GM12878 (cell line): Measurements from ENCODE around the gene CASTOR1. TPM values are rescaled to one million over a fixed set of nuclear protein-coding genes. Genes with fewer than 3 reads are reported as not detected.

Experiments
- ATAC-seq: fragments of 200-7000 bp; cut with Tn5 transposase; 3 replicates; pipeline ENCODE4 v1.9.1; 2020; ENCODE audit warnings: mild to moderate bottlenecking, moderate library complexity
- BruUV-seq: library from RNA; stranded (reverse); fragments of 400-500 nt; replicated peaks from 2 replicates; lab custom pipeline; 2021; lab: Mats Ljungman, UMichigan
- CTCF ChIA-PET: fragments of 300-600 bp; sonication (Branson Sonifier 250); formaldehyde crosslinking; extraction: SDS; loops from one replicate; lab custom pipeline; 2021; ENCODE audit warnings: inconsistent platforms; lab: Yijun Ruan, JAX
- POLR2A ChIA-PET: fragments of 350-600 bp; formaldehyde crosslinking; extraction: SDS; loops from one replicate; lab custom pipeline; 2021; ENCODE audit warnings: inconsistent platforms; lab: Charles Lee
- RAD21 ChIA-PET: fragments of 300-600 bp; sonication (Branson Sonifier 250); formaldehyde crosslinking; loops from one replicate; lab custom pipeline; 2023; ENCODE audit warnings: antibody characterized with exemption; ENCODE audit not compliant: unreplicated experiment; lab: Charles Lee
- SMC1A ChIA-PET: fragments of 300-600 bp; sonication (Branson Sonifier 250); formaldehyde crosslinking; loops from one replicate; lab custom pipeline; 2023; ENCODE audit not compliant: unreplicated experiment, uncharacterized antibody; lab: Charles Lee
- DNase-seq: peaks from one replicate; pipeline ENCODE4 v3.0.0-alpha.2; 2011; ENCODE audit warnings: low read depth, low spot score
- FAIRE-seq: peaks from 3 replicates; lab custom pipeline; 2011; peaks lifted over from hg19 to GRCh38; lab: Jason Lieb, UNC
- H2AFZ ChIP-seq: 2 replicates; pipeline ENCODE4 v1.6.0; 2011; ENCODE audit warnings: low read depth, low read length, control low read depth; ENCODE audit not compliant: control insufficient read depth
- H3K27ac ChIP-seq: 2 replicates; pipeline ENCODE4 v1.5.1; 2011; ENCODE audit warnings: control low read depth; ENCODE audit not compliant: control insufficient read depth, insufficient read depth
- H3K27me3 ChIP-seq, 2 experiments: replicated peaks in 1 of 2; 2 replicates each; pipeline versions ENCODE4 v1.6.0 to v1.6.1; 2011; ENCODE audit warnings: low read length in 1 of 2; ENCODE audit not compliant: control insufficient read depth in 2 of 2, insufficient read depth in 2 of 2
- H3K36me3 ChIP-seq, 2 experiments: 2 replicates each; pipeline ENCODE4 v1.5.1; 2011; ENCODE audit warnings: low read length in 1 of 2; ENCODE audit not compliant: control insufficient read depth in 2 of 2, insufficient read depth in 2 of 2
- H3K4me1 ChIP-seq: 2 replicates; pipeline ENCODE4 v1.6.1; 2011; ENCODE audit warnings: mild to moderate bottlenecking, low read length, moderate library complexity, mixed read lengths; ENCODE audit not compliant: control insufficient read depth, insufficient read depth
- H3K4me2 ChIP-seq: 2 replicates; pipeline ENCODE4 v1.6.0; 2011; ENCODE audit warnings: control low read depth; ENCODE audit not compliant: control insufficient read depth, insufficient read depth
- H3K4me3 ChIP-seq: fragments of 200-600 bp; sonication (generic); 2 replicates; pipeline ENCODE4 v1.5.1; 2016
- H3K79me2 ChIP-seq: 2 replicates; pipeline ENCODE4 v1.6.0; 2011; ENCODE audit warnings: low read length; ENCODE audit not compliant: control insufficient read depth, insufficient read depth
- H3K9ac ChIP-seq: 2 replicates; pipeline ENCODE4 v1.8.0; 2011; ENCODE audit warnings: low read length, control low read depth, mixed read lengths; ENCODE audit not compliant: control insufficient read depth, insufficient read depth
- H3K9me3 ChIP-seq: replicated peaks from 3 replicates; pipeline ENCODE4 v1.5.1; 2011; ENCODE audit warnings: mild to moderate bottlenecking, low read length; ENCODE audit not compliant: control insufficient read depth, insufficient read depth
- H4K20me1 ChIP-seq: 2 replicates; pipeline ENCODE4 v1.6.0; 2011; ENCODE audit not compliant: control insufficient read depth, insufficient read depth
- BACH1 ChIP-seq: fragments of 450-650 bp; IDR thresholded peaks from 2 replicates; pipeline ENCODE4 v1.6.1; 2017; ENCODE audit warnings: mild to moderate bottlenecking, borderline replicate concordance
- CHD2 ChIP-seq: IDR thresholded peaks from 2 replicates; pipeline ENCODE4 v1.6.1; 2011; ENCODE audit warnings: low read depth, low read length, improper control_type of control experiment, borderline replicate concordance
- MXI1 ChIP-seq: fragments of 150-350 bp; IDR thresholded peaks from 2 replicates; pipeline ENCODE4 v1.6.1; 2011; ENCODE audit warnings: low read depth, mild to moderate bottlenecking, inconsistent platforms, low read length, improper control_type of control experiment
- PAX5 ChIP-seq: IDR thresholded peaks from 2 replicates; pipeline ENCODE4 v1.6.1; 2011; ENCODE audit warnings: low read depth, low read length, borderline replicate concordance
- PML ChIP-seq: IDR thresholded peaks from 2 replicates; pipeline ENCODE4 v1.6.1; 2012; ENCODE audit warnings: low read length, inconsistent platforms
- POLR2A ChIP-seq: IDR thresholded peaks from 2 replicates; pipeline ENCODE4 v1.6.1; 2011; ENCODE audit warnings: low read depth, mild to moderate bottlenecking, low read length
- POLR2AphosphoS2 ChIP-seq: IDR thresholded peaks from 2 replicates; pipeline ENCODE4 v1.6.1; 2011; ENCODE audit warnings: low read depth, mild to moderate bottlenecking, low read length, improper control_type of control experiment, moderate library complexity
- SIN3A ChIP-seq: IDR thresholded peaks from 2 replicates; pipeline ENCODE4 v1.6.1; 2012; ENCODE audit warnings: low read depth, low read length, improper control_type of control experiment
- SMAD5 ChIP-seq: IDR thresholded peaks from 2 replicates; pipeline ENCODE4 v1.6.1; 2016; ENCODE audit warnings: antibody characterized with exemption, low read depth
- TCF12 ChIP-seq: IDR thresholded peaks from 2 replicates; pipeline ENCODE4 v1.6.1; 2011; ENCODE audit warnings: low read depth, mild to moderate bottlenecking, low read length
- WGBS: methylation state at CpG from one replicate; pipeline ENCODE4 v1.1.6; 2016; ENCODE audit warnings: low lambda C conversion rate; ENCODE audit not compliant: insufficient replicate concordance, insufficient coverage; ENCODE audit errors: missing lambda C conversion rate; 5-methylcytosine and 5-hydroxymethylcytosine counted together
- in situ Hi-C: fragments of 300-500 bp; cut with MboI; formaldehyde crosslinking; loops from 9 replicates; pipeline ENCODE4 v1.14.3; 2018; ENCODE audit warnings: mixed read lengths
- intact Hi-C: fragments of 100-400 bp; cut with micrococcal nuclease; formaldehyde crosslinking; loops from one replicate; pipeline ENCODE4 v1.14.2; 2022; ENCODE audit not compliant: unreplicated experiment
- polyA plus RNA-seq, 11 experiments: library from polyadenylated mRNA; depleted of rRNA in 4 of 11; unstranded in 6 of 11; stranded (reverse) in 5 of 11; fragments of >200 nt; fragmentation: Nextera tagmentation in 4 of 11; fragmentation: Illumina TruSeq in 1 of 11; extraction: Ambion mirVana in 4 of 11; extraction: Trizol in 1 of 11; gene quantifications; 1 replicate in 1 of 11; 2 replicates in 10 of 11; pipeline versions ENCODE4 v1.2.1 to v1.2.3, GENCODE V29; 2011 to 2016; ENCODE audit warnings: inconsistent platforms in 2 of 11, missing spikeins in 2 of 11, low read depth in 1 of 11
- total RNA-seq, 4 experiments: library from RNA; depleted of rRNA in 3 of 4; stranded (reverse); fragments of >200 nt in 3 of 4; fragmentation: Illumina TruSeq in 1 of 4; extraction: Trizol in 1 of 4; gene quantifications; 2 replicates each; pipeline versions ENCODE4 v1.2.1 to v1.2.3, GENCODE V29; 2013 to 2021
- TF ChIP-seq, protein P1 (sequence below): fragments of 450-650 bp; IDR thresholded peaks from 2 replicates; pipeline ENCODE4 v1.6.1; 2017; ENCODE audit warnings: mild to moderate bottlenecking, moderate library complexity
- TF ChIP-seq, protein P2 (sequence below): IDR thresholded peaks from 2 replicates; pipeline ENCODE4 v1.6.1; 2011; ENCODE audit warnings: borderline replicate concordance, low read depth, mild to moderate bottlenecking, moderate library complexity, low read length; ENCODE audit not compliant: insufficient read depth, poor library complexity, severe bottlenecking
- TF ChIP-seq, protein P3 (sequence below), 3 experiments: IDR thresholded peaks in 2 of 3; conservative IDR thresholded peaks in 1 of 3; 2 replicates each; pipeline ENCODE4 v1.5.1; 2011; ENCODE audit warnings: low read depth in 3 of 3, low read length in 3 of 3, mild to moderate bottlenecking in 3 of 3, control low read depth in 2 of 3, moderate library complexity in 2 of 3, inconsistent platforms in 1 of 3, mixed read lengths in 1 of 3; ENCODE audit not compliant: control insufficient read depth in 2 of 3, insufficient read depth in 1 of 3; ENCODE audit errors: extremely low read depth in 1 of 3
- TF ChIP-seq, protein P4 (sequence below): fragments of 450-650 bp; IDR thresholded peaks from 2 replicates; pipeline ENCODE4 v1.6.1; 2017; ENCODE audit warnings: low read depth, mild to moderate bottlenecking, moderate library complexity

CASTOR1 gene
- total and polyA plus RNA-seq, 10 of the 15 experiments (the other 5 are each of a cell fraction or from before 2014, with no cell fraction given): 0.31 to 9.1 (median 3.3) TPM

DNA sequence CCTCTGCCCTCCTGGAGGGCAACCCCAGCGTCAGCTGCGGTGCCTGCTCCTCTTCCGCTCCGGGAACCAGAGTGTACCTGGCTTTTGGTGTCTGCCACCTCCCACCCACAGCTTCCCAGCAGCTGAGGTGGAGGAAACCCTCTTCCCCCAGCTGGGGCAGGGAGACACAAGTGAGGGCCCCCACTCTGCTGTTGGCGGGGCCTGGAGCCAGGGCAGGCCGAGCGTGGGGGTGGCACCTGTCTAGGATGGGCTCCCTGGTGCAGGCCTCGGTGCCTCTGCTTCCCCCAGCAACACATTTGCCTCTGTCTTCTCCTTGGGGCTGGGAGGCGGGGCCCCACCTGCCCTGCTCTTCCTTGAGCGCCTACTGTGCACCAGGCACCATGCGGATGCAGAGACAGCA lies 29.0 kb downstream of the CASTOR1 start:
- ATAC-seq: no peak
- ChIA-PET RAD21 (interaction anchor here (1.6 kb wide), 1 partner anchor 28 kb away, joined by 5 read pairs; no protein-coding TSS in a partner anchor), SMC1A (interaction anchor here (1.3 kb wide), 1 partner anchor 141 kb away, joined by 4 read pairs; no protein-coding TSS in a partner anchor), CTCF (interaction anchor here (1.6 to 3.1 kb wide), 3 partner anchors 24 to 148 kb away, joined by 4 to 21 read pairs (median 19); no protein-coding TSS in a partner anchor), POLR2A (no interaction called here)
- Histone ChIP-seq H3K36me3 (no peaks in the 10 kb centered on the region), H4K20me1 (no peaks in the 10 kb centered on the region), H3K4me3 (no peak overlapping the region), H3K27me3 (no peaks in the 10 kb centered on the region), H3K4me2 (no peak overlapping the region), H3K9ac (no peak overlapping the region), H3K4me1 (0 out of 2 replicates have a peak, but pooled peaks cover under 1% of the 10 kb centered on the region), H3K79me2 (no peaks in the 10 kb centered on the region), H3K27ac (no peak overlapping the region), H3K9me3 (no peaks in the 10 kb centered on the region), H2AFZ (no peak overlapping the region)
- no TSS peak for BruUV-seq
- FAIRE-seq: no peak
- intact Hi-C loops (no loop called here), in situ Hi-C loops (loop anchor here (5.0 kb wide), 1 partner anchor 153 kb away; no protein-coding TSS in a partner anchor)
- 56% methylated on average over 11 of the region's 11 CpGs for WGBS
- no peak for DNase-seq
- TF ChIP-seq PML (no peak), MXI1 (no peak), SIN3A (no peak), SMAD5 (no peak), PAX5 (no peak), CHD2 (no peak), TCF12 (no peak), POLR2AphosphoS2 (no peak), POLR2A (no peak), BACH1 (no peak)
- TF ChIP-seq, protein P1, sequence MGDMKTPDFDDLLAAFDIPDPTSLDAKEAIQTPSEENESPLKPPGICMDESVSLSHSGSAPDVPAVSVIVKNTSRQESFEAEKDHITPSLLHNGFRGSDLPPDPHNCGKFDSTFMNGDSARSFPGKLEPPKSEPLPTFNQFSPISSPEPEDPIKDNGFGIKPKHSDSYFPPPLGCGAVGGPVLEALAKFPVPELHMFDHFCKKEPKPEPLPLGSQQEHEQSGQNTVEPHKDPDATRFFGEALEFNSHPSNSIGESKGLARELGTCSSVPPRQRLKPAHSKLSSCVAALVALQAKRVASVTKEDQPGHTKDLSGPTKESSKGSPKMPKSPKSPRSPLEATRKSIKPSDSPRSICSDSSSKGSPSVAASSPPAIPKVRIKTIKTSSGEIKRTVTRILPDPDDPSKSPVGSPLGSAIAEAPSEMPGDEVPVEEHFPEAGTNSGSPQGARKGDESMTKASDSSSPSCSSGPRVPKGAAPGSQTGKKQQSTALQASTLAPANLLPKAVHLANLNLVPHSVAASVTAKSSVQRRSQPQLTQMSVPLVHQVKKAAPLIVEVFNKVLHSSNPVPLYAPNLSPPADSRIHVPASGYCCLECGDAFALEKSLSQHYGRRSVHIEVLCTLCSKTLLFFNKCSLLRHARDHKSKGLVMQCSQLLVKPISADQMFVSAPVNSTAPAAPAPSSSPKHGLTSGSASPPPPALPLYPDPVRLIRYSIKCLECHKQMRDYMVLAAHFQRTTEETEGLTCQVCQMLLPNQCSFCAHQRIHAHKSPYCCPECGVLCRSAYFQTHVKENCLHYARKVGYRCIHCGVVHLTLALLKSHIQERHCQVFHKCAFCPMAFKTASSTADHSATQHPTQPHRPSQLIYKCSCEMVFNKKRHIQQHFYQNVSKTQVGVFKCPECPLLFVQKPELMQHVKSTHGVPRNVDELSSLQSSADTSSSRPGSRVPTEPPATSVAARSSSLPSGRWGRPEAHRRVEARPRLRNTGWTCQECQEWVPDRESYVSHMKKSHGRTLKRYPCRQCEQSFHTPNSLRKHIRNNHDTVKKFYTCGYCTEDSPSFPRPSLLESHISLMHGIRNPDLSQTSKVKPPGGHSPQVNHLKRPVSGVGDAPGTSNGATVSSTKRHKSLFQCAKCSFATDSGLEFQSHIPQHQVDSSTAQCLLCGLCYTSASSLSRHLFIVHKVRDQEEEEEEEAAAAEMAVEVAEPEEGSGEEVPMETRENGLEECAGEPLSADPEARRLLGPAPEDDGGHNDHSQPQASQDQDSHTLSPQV: no peak
- TF ChIP-seq, protein P2, sequence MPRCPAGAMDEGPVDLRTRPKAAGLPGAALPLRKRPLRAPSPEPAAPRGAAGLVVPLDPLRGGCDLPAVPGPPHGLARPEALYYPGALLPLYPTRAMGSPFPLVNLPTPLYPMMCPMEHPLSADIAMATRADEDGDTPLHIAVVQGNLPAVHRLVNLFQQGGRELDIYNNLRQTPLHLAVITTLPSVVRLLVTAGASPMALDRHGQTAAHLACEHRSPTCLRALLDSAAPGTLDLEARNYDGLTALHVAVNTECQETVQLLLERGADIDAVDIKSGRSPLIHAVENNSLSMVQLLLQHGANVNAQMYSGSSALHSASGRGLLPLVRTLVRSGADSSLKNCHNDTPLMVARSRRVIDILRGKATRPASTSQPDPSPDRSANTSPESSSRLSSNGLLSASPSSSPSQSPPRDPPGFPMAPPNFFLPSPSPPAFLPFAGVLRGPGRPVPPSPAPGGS: no peak
- TF ChIP-seq, protein P3, sequence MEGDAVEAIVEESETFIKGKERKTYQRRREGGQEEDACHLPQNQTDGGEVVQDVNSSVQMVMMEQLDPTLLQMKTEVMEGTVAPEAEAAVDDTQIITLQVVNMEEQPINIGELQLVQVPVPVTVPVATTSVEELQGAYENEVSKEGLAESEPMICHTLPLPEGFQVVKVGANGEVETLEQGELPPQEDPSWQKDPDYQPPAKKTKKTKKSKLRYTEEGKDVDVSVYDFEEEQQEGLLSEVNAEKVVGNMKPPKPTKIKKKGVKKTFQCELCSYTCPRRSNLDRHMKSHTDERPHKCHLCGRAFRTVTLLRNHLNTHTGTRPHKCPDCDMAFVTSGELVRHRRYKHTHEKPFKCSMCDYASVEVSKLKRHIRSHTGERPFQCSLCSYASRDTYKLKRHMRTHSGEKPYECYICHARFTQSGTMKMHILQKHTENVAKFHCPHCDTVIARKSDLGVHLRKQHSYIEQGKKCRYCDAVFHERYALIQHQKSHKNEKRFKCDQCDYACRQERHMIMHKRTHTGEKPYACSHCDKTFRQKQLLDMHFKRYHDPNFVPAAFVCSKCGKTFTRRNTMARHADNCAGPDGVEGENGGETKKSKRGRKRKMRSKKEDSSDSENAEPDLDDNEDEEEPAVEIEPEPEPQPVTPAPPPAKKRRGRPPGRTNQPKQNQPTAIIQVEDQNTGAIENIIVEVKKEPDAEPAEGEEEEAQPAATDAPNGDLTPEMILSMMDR (IDR thresholded peaks at IDR 0.05 in 2 of 3, conservative IDR thresholded peaks at IDR 0.05 in 1 of 3; ENCODE audit: control insufficient read depth in 2 of 3, extremely low read depth in 1 of 3, insufficient read depth in 1 of 3, low read depth in 3 of 3, low read length in 3 of 3): no peak
- TF ChIP-seq, protein P4, sequence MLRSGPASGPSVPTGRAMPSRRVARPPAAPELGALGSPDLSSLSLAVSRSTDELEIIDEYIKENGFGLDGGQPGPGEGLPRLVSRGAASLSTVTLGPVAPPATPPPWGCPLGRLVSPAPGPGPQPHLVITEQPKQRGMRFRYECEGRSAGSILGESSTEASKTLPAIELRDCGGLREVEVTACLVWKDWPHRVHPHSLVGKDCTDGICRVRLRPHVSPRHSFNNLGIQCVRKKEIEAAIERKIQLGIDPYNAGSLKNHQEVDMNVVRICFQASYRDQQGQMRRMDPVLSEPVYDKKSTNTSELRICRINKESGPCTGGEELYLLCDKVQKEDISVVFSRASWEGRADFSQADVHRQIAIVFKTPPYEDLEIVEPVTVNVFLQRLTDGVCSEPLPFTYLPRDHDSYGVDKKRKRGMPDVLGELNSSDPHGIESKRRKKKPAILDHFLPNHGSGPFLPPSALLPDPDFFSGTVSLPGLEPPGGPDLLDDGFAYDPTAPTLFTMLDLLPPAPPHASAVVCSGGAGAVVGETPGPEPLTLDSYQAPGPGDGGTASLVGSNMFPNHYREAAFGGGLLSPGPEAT: no peak
